Right renal pelvis (tissue), 4 donors: ENCODE measurements around the gene MYCBPAP. TPM values are rescaled to one million over a fixed set of nuclear protein-coding genes. Genes with fewer than 3 reads are reported as not detected.

Experiments
- DNase-seq, 4 donors: peaks; one replicate each; pipeline ENCODE4 v3.0.0-alpha.2; 2013; ENCODE audit warnings: low read depth in 4 of 4, low spot score in 3 of 4, missing footprints in 1 of 4
- polyA plus RNA-seq, 4 donors: library from polyadenylated mRNA; unstranded; fragments of 120-200 nt; gene quantifications; one replicate each; pipeline ENCODE4 v1.2.1, GENCODE V29; 2013; ENCODE audit not compliant: insufficient read length in 4 of 4

Gene MYCBPAP
- polyA plus RNA-seq, 4 donors = 1.9 to 3.0 (median 2.2) TPM

- no peak for DNase-seq
Observed at GRCh38 chr17:50534979-50535326, 26.7 kb downstream of the MYCBPAP start.

GRCh38 chr17:50535407-50535806, 27.2 kb downstream of the MYCBPAP start:
- no peak for DNase-seq

- DNase-seq = no peak
Observed at GRCh38 chr17:50536683-50537646, 28.7 kb downstream of the MYCBPAP start.

- no peak for DNase-seq
Observed at GRCh38 chr17:50537721-50538548, 29.7 kb downstream of the MYCBPAP start.

GRCh38 chr17:50538549-50539410, 30.5 kb downstream of the MYCBPAP start:
- no peak for DNase-seq

- no peak for DNase-seq
Observed at GRCh38 chr17:50539762-50540559, 31.7 kb downstream of the MYCBPAP start.

- DNase-seq = no peak
Observed at GRCh38 chr17:50540560-50541401, 32.5 kb downstream of the MYCBPAP start.

GRCh38 chr17:50541402-50541715, 33.1 kb downstream of the MYCBPAP start:
- no peak for DNase-seq

GRCh38 chr17:50541716-50542688, 33.8 kb downstream of the MYCBPAP start:
- DNase-seq = no peak

GRCh38 chr17:50542795-50543774, 34.8 kb downstream of the MYCBPAP start:
- no peak for DNase-seq

- no peak for DNase-seq
Observed at GRCh38 chr17:50544516-50544915, 36.3 kb downstream of the MYCBPAP start.

- DNase-seq = no peak
Observed at GRCh38 chr17:50545311-50545710, 37.1 kb downstream of the MYCBPAP start.

- no peak for DNase-seq
Observed at GRCh38 chr17:50546701-50547034, 38.4 kb downstream of the MYCBPAP start.

GRCh38 chr17:50547035-50547735, 38.9 kb downstream of the MYCBPAP start, which contains the start of gene SPATA20:
TSS of gene SPATA20 (plus strand) at chr17:50547174. CDS start at chr17:50547209, 35 bp downstream.
- peak in 1 of 4 donors; percentile 86 for DNase-seq

GRCh38 chr17:50547736-50548083, 39.5 kb downstream of the MYCBPAP start:
- DNase-seq = no peak

GRCh38 chr17:50548831-50549230, 40.6 kb downstream of the MYCBPAP start:
- no peak for DNase-seq
